GM12872 (cell line): ENCODE results near the gene TBK1.

Experiments used
- CTCF ChIP-seq: IDR thresholded peaks from 3 replicates; pipeline ENCODE4 v1.5.1; 2011; ENCODE audit warnings: low read depth, mild to moderate bottlenecking, low read length, moderate library complexity; ENCODE audit not compliant: insufficient read depth

TBK1 gene

GRCh38 chr12:64480148-64480547 lies 28.2 kb downstream of the TBK1 start:
- no peak for TF ChIP-seq CTCF

GRCh38 chr12:64486657-64487056 lies 34.7 kb downstream of the TBK1 start:
- no peak for TF ChIP-seq CTCF

GRCh38 chr12:64491718-64492117 lies 39.8 kb downstream of the TBK1 start:
- no peak for TF ChIP-seq CTCF

GRCh38 chr12:64493513-64493912 lies 41.6 kb downstream of the TBK1 start:
- TF ChIP-seq CTCF: no peak

GRCh38 chr12:64494998-64495729 lies 43.2 kb downstream of the TBK1 start:
- TF ChIP-seq CTCF: no peak

- no peak for TF ChIP-seq CTCF
Observed at GRCh38 chr12:64496839-64497400, 45.0 kb downstream of the TBK1 start.

- TF ChIP-seq CTCF: no peak
Observed at GRCh38 chr12:64497484-64497883, 45.6 kb downstream of the TBK1 start.
